DOHH2 (cell line): Measurements from ENCODE around the gene ETS2.

Experiments
- H3F3A ChIP-seq: fragments of 200-600 bp; sonication (generic), shearing (Covaris generic); 2 replicates; pipeline ENCODE4 v1.6.0; 2016; ENCODE audit warnings: antibody characterized with exemption, mild to moderate bottlenecking; ENCODE audit not compliant: control insufficient read depth, insufficient read depth
- H3K27ac ChIP-seq: fragments of 200-600 bp; sonication (generic); 2 replicates; pipeline ENCODE4 v1.5.1; 2014; ENCODE audit warnings: low read depth, mild to moderate bottlenecking, low read length, moderate library complexity
- H3K27me3 ChIP-seq: fragments of 200-600 bp; sonication (generic); 2 replicates; pipeline ENCODE4 v1.6.1; 2014; ENCODE audit warnings: mild to moderate bottlenecking, low read length, mixed read lengths; ENCODE audit not compliant: control insufficient read depth
- H3K36me3 ChIP-seq: fragments of 200-600 bp; sonication (generic); 2 replicates; pipeline ENCODE4 v1.6.1; 2014; ENCODE audit warnings: mild to moderate bottlenecking, low read length, moderate library complexity, mixed read lengths; ENCODE audit not compliant: control insufficient read depth
- H3K4me1 ChIP-seq: fragments of 200-600 bp; sonication (generic); 2 replicates; pipeline ENCODE4 v1.6.1; 2014; ENCODE audit warnings: mild to moderate bottlenecking, low read length, mixed read lengths; ENCODE audit not compliant: control insufficient read depth
- H3K4me2 ChIP-seq: fragments of 200-600 bp; sonication (generic); 2 replicates; pipeline ENCODE4 v1.6.0; 2014; ENCODE audit warnings: mild to moderate bottlenecking, low read length, moderate library complexity
- H3K4me3 ChIP-seq: fragments of 200-600 bp; sonication (generic); 2 replicates; pipeline ENCODE4 v1.5.1; 2014; ENCODE audit warnings: mild to moderate bottlenecking, low read length, mixed read lengths
- H3K79me2 ChIP-seq: fragments of 200-600 bp; sonication (generic); 2 replicates; pipeline ENCODE4 v1.6.1; 2014; ENCODE audit warnings: mild to moderate bottlenecking, low read length, mixed read lengths; ENCODE audit not compliant: control insufficient read depth
- H3K9me2 ChIP-seq: fragments of 200-600 bp; sonication (generic); replicated peaks from 2 replicates; pipeline ENCODE4 v1.6.1; 2014; ENCODE audit warnings: mild to moderate bottlenecking, low read length, mixed read lengths; ENCODE audit not compliant: control insufficient read depth
- H3K9me3 ChIP-seq: fragments of 200-600 bp; sonication (generic); 2 replicates; pipeline ENCODE4 v1.6.1; 2014; ENCODE audit warnings: antibody characterized with exemption, low read length, mixed read lengths; ENCODE audit not compliant: control insufficient read depth, insufficient read depth
- H4K20me1 ChIP-seq: fragments of 200-600 bp; sonication (generic); 2 replicates; pipeline ENCODE4 v1.6.0; 2014; ENCODE audit warnings: low read depth, mild to moderate bottlenecking, antibody characterized with exemption, low read length, moderate library complexity; ENCODE audit not compliant: control insufficient read depth, insufficient read depth
- CTCF ChIP-seq: fragments of 200-600 bp; sonication (generic); IDR thresholded peaks from one replicate; pipeline ENCODE4 v1.5.1; 2014; ENCODE audit warnings: antibody characterized with exemption, mild to moderate bottlenecking, low read depth, low read length; ENCODE audit not compliant: poor library complexity, severe bottlenecking
- EZH2phosphoT487 ChIP-seq: fragments of 200-600 bp; sonication (generic); IDR thresholded peaks from 2 replicates; pipeline ENCODE4 v1.6.1; 2017; ENCODE audit warnings: borderline replicate concordance, mild to moderate bottlenecking, antibody characterized with exemption, low read length, moderate library complexity, mixed read lengths

ETS2 gene

GRCh38 chr21:38869946-38870345 is 64.2 kb downstream of the ETS2 start:
- Histone ChIP-seq H3K4me1 (peaks cover 58% of the 10 kb centered on the region), H3K4me2 (peak overlapping the region; percentile 71), H3K27me3 (no peaks in the 10 kb centered on the region), H3K27ac (peak overlapping the region; percentile 53), H3K4me3 (peak overlapping the region; percentile 48), H3K36me3 (no peaks in the 10 kb centered on the region), H3K9me3 (no peaks in the 10 kb centered on the region), H3K79me2 (no peaks in the 10 kb centered on the region), H3F3A (peaks cover 5% of the 10 kb centered on the region; the same call in 1 of the 2 replicates), H4K20me1 (no peaks in the 10 kb centered on the region), H3K9me2 (no peaks in the 10 kb centered on the region)
- peak; percentile 33 for TF ChIP-seq CTCF
- TF ChIP-seq EZH2phosphoT487: no peak
